HK-2 (cell line): ENCODE data around the gene CD247.

ENCODE experiments used
- DNase-seq: peaks from one replicate; pipeline ENCODE4 v3.0.0-alpha.2; 2018; ENCODE audit not compliant: unreplicated experiment

CD247 gene

GRCh38 chr1:167440345-167440744, 78.0 kb downstream of the CD247 start:
- no peak for DNase-seq

- DNase-seq: peak; percentile 50
Measured at GRCh38 chr1:167439301-167439988, 78.9 kb downstream of the CD247 start.

GRCh38 chr1:167438171-167439138, 79.9 kb downstream of the CD247 start:
- no peak for DNase-seq

- no peak for DNase-seq
Measured at GRCh38 chr1:167435484-167435883, 82.8 kb downstream of the CD247 start.

GRCh38 chr1:167434306-167434705, 84.0 kb downstream of the CD247 start:
- no peak for DNase-seq

GRCh38 chr1:167433884-167434283, 84.4 kb downstream of the CD247 start:
- DNase-seq: no peak

GRCh38 chr1:167432780-167433179, 85.5 kb downstream of the CD247 start:
- DNase-seq: no peak

- DNase-seq: no peak
Measured at GRCh38 chr1:167431909-167432650, 86.2 kb downstream of the CD247 start.

GRCh38 chr1:167431261-167431908, 86.9 kb downstream of the CD247 start:
- DNase-seq: no peak

GRCh38 chr1:167430849-167431242, 87.5 kb downstream of the CD247 start:
- no peak for DNase-seq

GRCh38 chr1:167430134-167430848, 88.0 kb downstream of the CD247 start:
- DNase-seq: no peak

- no peak for DNase-seq
Measured at GRCh38 chr1:167429612-167430011, 88.7 kb downstream of the CD247 start.

GRCh38 chr1:167428395-167428794, 89.9 kb downstream of the CD247 start:
- DNase-seq: no peak

GRCh38 chr1:167427848-167428247, 90.5 kb downstream of the CD247 start:
- no peak for DNase-seq

GRCh38 chr1:167426716-167427115, 91.6 kb downstream of the CD247 start:
- no peak for DNase-seq

- DNase-seq: no peak
Measured at GRCh38 chr1:167425482-167425881, 92.8 kb downstream of the CD247 start.

GRCh38 chr1:167423684-167424619, 94.4 kb downstream of the CD247 start:
- DNase-seq: no peak

- no peak for DNase-seq
Measured at GRCh38 chr1:167420510-167420909, 97.8 kb downstream of the CD247 start.

- no peak for DNase-seq
Measured at GRCh38 chr1:167419245-167419644, 99.1 kb downstream of the CD247 start.

- DNase-seq: no peak
Measured at GRCh38 chr1:167418391-167418790, 99.9 kb downstream of the CD247 start.
